ENCODE data around the gene FBXL7. TPM values are rescaled to one million over a fixed set of nuclear protein-coding genes. Genes with fewer than 3 reads are reported as not detected.
"Not testable (repeated sequence)": the region's sequence is repeated elsewhere in the genome, so short reads cannot be mapped to it uniquely, and the experiment has no call there.

Gene FBXL7
- total RNA-seq, 6 experiments from 2014 or later: 0.81 to 1.9 (median 1.3) TPM

DNA sequence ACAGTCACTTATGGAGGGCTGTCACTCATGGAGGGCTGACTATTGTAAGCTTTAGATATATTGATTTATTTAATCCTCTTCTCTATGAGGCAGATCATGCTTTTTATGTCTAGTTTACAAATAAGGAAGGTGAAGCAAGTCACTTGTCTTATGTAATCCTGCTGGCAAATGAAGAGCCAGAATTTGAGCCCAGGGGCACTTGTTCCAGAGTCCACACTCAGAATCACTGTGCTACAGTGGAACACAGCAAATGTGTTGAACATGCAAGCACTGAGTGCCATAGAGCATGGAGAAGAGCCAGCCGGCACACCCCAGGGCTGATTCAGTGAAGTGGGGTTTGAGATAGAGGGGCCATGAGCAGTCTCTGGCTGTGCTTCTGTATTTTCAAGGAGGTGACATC, 353.0 kb downstream of the FBXL7 start:
- Histone ChIP-seq H3K4me1 (peaks cover 0 to 6% (median 0%) of the 10 kb centered on the region in 4 donors), H3K27ac (no peak overlapping the region), H3K36me3 (no peaks in the 10 kb centered on the region), H3K9me3 (no peaks in the 10 kb centered on the region), H3K4me3 (no peak overlapping the region), H3K27me3 (no peaks in the 10 kb centered on the region)
- intact Hi-C loops (cut with DNase I): no loop called here
- ATAC-seq: peak in 3 of 4 donors; percentile 74 to 93 (median 83)
- no peak for TF ChIP-seq POLR2A (IDR thresholded peaks at IDR 0.05)
- TF ChIP-seq, protein P1, sequence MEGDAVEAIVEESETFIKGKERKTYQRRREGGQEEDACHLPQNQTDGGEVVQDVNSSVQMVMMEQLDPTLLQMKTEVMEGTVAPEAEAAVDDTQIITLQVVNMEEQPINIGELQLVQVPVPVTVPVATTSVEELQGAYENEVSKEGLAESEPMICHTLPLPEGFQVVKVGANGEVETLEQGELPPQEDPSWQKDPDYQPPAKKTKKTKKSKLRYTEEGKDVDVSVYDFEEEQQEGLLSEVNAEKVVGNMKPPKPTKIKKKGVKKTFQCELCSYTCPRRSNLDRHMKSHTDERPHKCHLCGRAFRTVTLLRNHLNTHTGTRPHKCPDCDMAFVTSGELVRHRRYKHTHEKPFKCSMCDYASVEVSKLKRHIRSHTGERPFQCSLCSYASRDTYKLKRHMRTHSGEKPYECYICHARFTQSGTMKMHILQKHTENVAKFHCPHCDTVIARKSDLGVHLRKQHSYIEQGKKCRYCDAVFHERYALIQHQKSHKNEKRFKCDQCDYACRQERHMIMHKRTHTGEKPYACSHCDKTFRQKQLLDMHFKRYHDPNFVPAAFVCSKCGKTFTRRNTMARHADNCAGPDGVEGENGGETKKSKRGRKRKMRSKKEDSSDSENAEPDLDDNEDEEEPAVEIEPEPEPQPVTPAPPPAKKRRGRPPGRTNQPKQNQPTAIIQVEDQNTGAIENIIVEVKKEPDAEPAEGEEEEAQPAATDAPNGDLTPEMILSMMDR (IDR thresholded peaks at IDR 0.05): no peak
- WGBS (ENCODE audit: insufficient coverage, low coverage, low lambda C conversion rate, missing lambda C conversion rate): 50% methylated on average over 1 of the region's 1 CpG
- no peak for DNase-seq

DNA sequence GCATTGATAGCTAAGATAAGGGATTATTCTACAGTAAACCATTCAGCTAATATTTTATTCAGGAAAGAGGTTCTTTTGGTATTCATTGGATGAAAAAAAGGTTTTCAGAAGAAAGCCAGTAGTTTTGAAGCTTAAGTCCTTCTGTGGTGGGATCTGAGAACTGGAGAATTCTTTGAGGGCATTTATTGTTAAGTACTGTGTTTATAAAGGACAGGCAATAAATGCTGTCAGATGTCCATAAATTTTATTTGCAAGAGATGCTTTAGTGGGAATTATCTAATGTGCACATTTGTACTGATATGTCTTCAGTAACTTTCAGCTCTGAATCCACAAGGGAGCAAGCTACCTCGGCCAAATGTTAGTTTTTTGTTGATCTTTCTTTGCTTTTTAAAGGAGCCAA, 358.3 kb downstream of the FBXL7 start:
- H3K4me1 ChIP-seq: no peaks in the 10 kb centered on the region
- no peaks in the 10 kb centered on the region for H3K27me3 ChIP-seq
- H3K27ac ChIP-seq: no peak overlapping the region
- TF ChIP-seq, protein P1 (IDR thresholded peaks at IDR 0.05): no peak
- TF ChIP-seq POLR2A (IDR thresholded peaks at IDR 0.05): no peak
- 45% methylated on average over 1 of the region's 1 CpG for WGBS (ENCODE audit: insufficient coverage, low coverage, low lambda C conversion rate, missing lambda C conversion rate)
- intact Hi-C loops (cut with DNase I): no loop called here
- H3K4me3 ChIP-seq: no peak overlapping the region
- no peak for DNase-seq
- no peak for ATAC-seq
- H3K9me3 ChIP-seq: no peaks in the 10 kb centered on the region
- H3K36me3 ChIP-seq: no peaks in the 10 kb centered on the region

DNA sequence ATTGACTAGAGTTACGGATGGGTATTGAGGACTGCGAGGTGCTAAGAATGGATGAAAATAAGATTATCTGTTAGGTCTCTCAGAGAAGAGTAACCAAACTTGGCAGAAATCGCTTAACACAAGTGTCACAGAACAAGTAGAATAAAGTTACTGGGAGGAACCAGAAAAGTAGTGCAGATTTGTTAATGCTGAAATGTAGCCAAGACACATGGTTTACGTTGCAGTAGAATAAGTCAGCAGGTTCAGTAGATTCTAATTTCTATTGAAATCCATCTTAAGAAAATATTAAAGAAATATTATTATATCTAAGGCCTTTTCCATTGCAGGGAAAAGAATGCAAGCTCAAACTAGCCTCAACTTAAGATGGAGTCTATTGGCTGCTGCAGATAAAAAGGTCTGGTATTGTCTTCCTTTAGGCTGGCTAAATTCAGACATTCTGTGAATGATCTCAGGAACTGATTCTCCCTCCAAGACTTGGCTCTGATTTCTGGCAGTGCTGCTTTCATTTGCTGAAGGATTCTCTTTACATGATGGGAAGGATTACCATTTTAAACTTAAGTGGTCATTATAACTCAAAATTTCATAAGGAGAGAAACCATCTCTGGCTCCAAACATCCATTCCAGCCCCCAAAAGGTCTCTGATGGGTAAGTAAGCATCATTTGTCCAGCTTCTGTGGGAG, 364.7 kb downstream of the FBXL7 start:
- no peak for DNase-seq
- ATAC-seq: no peak
- TF ChIP-seq, protein P1 (IDR thresholded peaks at IDR 0.05): no peak
- no peak for TF ChIP-seq POLR2A (IDR thresholded peaks at IDR 0.05)
- no peaks in the 10 kb centered on the region for H3K36me3 ChIP-seq
- no peak overlapping the region for H3K4me3 ChIP-seq
- H3K9me3 ChIP-seq: no peaks in the 10 kb centered on the region
- H3K4me1 ChIP-seq: no peaks in the 10 kb centered on the region
- 75% methylated on average over 4 of the region's 4 CpGs for WGBS (ENCODE audit: insufficient coverage, low coverage, low lambda C conversion rate, missing lambda C conversion rate)
- no peaks in the 10 kb centered on the region for H3K27me3 ChIP-seq
- no peak overlapping the region for H3K27ac ChIP-seq
- intact Hi-C loops (cut with DNase I): no loop called here

DNA sequence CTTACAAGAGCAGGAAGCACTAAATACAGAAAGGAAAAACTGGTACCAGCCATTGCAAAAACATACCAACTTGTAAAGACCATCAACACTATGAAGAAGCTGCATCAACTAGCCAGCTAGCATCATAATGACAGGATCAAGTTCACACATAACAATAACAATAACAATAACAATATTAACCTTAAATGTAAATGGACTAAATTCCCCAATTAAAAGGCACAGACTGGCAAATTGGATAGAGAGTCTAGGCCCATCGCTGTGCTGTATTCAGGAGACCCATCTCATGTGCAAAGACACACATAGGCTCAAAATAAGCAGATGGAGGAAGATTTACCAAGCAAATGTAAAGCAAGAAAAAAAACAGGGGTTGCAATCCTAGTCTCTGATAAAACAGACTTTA, 372.3 kb downstream of the FBXL7 start:
- intact Hi-C loops (cut with DNase I); H3K4me3 ChIP-seq; H3K9me3 ChIP-seq; H3K36me3 ChIP-seq; DNase-seq; H3K27me3 ChIP-seq; H3K4me1 ChIP-seq; ATAC-seq; H3K27ac ChIP-seq: not testable (repeated sequence)
- WGBS (ENCODE audit: insufficient coverage, low coverage, low lambda C conversion rate, missing lambda C conversion rate): 64% methylated on average over 1 of the region's 1 CpG

DNA sequence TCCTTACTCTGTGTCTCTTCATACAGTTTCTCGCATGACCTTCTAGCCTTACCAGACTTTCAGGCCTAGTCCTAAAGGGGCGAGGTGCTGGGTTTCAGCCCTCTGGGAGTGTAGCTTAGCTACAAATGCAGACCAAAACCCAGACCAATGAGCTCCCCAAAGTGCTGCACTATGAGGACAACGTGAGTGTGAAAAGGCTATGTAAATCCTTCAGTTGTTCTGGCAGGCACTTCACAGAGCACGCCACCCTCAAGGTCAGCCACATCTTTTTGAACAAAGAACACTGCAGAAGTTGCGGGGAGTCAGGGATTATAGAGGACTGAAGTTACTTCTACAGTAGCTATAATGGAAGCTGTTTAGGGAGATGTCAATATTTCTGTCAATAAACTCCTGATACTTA, 377.9 kb downstream of the FBXL7 start:
- TF ChIP-seq POLR2A (IDR thresholded peaks at IDR 0.05): no peak
- TF ChIP-seq, protein P1 (IDR thresholded peaks at IDR 0.05): no peak
- 46% methylated on average over 3 of the region's 5 CpGs for WGBS (ENCODE audit: insufficient coverage, low coverage, low lambda C conversion rate, missing lambda C conversion rate)
- H3K27ac ChIP-seq: no peak overlapping the region

More for the DNA sequence above, 377.9 kb downstream of the FBXL7 start:
- intact Hi-C loops (cut with DNase I): no loop called here
- H3K36me3 ChIP-seq: no peaks in the 10 kb centered on the region
- no peak overlapping the region for H3K4me3 ChIP-seq
- H3K9me3 ChIP-seq: no peaks in the 10 kb centered on the region
- ATAC-seq (no peak), DNase-seq (no peak)
- H3K4me1 ChIP-seq: no peaks in the 10 kb centered on the region
- H3K27me3 ChIP-seq: no peaks in the 10 kb centered on the region

Data from right lobe of liver (tissue), 6 donors.